PC-3 (cell line): ENCODE data around the gene NEU4. TPM values are rescaled to one million over a fixed set of nuclear protein-coding genes. Genes with fewer than 3 reads are reported as not detected.

Experiments
- ATAC-seq: fragments of 200-7000 bp; cut with Tn5 transposase; 2 replicates; pipeline ENCODE4 v1.9.1; 2020; ENCODE audit warnings: mild to moderate bottlenecking, moderate library complexity
- BruUV-seq: library from RNA; stranded (reverse); fragments of 400-500 nt; replicated peaks from 2 replicates; lab custom pipeline; 2021; lab: Mats Ljungman, UMichigan
- CTCF ChIA-PET: fragments of 300-600 bp; sonication (Branson Sonifier 250); formaldehyde crosslinking; loops from one replicate; lab custom pipeline; 2022; ENCODE audit warnings: antibody characterized with exemption; lab: Charles Lee
- POLR2A ChIA-PET: fragments of 300-600 bp; sonication (Branson Sonifier 250); formaldehyde crosslinking; loops from one replicate; lab custom pipeline; 2022; ENCODE audit warnings: antibody characterized with exemption; ENCODE audit not compliant: unreplicated experiment; lab: Charles Lee
- DNase-seq: peaks from one replicate; pipeline ENCODE4 v3.0.0-alpha.2; 2015
- H2AFZ ChIP-seq: fragments of 300-600 bp; sonication (generic); 2 replicates; pipeline ENCODE4 v1.6.0; 2016; ENCODE audit warnings: antibody characterized with exemption, low read length
- H3F3A ChIP-seq: fragments of 300-600 bp; sonication (generic); one replicate; pipeline ENCODE4 v1.6.0; 2017; ENCODE audit warnings: antibody characterized with exemption, low read length, control low read depth, mild to moderate bottlenecking; ENCODE audit not compliant: unreplicated experiment
- H3K27ac ChIP-seq: fragments of 300-600 bp; sonication (generic); 2 replicates; pipeline ENCODE4 v1.5.1; 2016; ENCODE audit warnings: mild to moderate bottlenecking, low read length
- H3K27me3 ChIP-seq: fragments of 300-600 bp; sonication (generic); 2 replicates; pipeline ENCODE4 v1.6.1; 2016; ENCODE audit warnings: low read length, mixed read lengths
- H3K36me3 ChIP-seq: fragments of 300-600 bp; sonication (generic); 2 replicates; pipeline ENCODE4 v1.6.1; 2016; ENCODE audit warnings: low read depth, mixed run types, low read length, mixed read lengths
- H3K4me1 ChIP-seq: fragments of 300-600 bp; sonication (generic); 2 replicates; pipeline ENCODE4 v1.5.1; 2016; ENCODE audit warnings: low read length; ENCODE audit not compliant: insufficient read depth
- H3K4me2 ChIP-seq: fragments of 300-600 bp; sonication (generic); 2 replicates; pipeline ENCODE4 v1.6.0; 2016; ENCODE audit warnings: low read length
- H3K4me3 ChIP-seq: fragments of 300-600 bp; sonication (generic); 2 replicates; pipeline ENCODE4 v1.5.1; 2016; ENCODE audit warnings: mild to moderate bottlenecking, low read length, mixed read lengths
- H3K79me2 ChIP-seq: fragments of 300-600 bp; sonication (generic); 2 replicates; pipeline ENCODE4 v1.6.1; 2017; ENCODE audit warnings: low read length, mixed read lengths
- H3K9ac ChIP-seq: fragments of 300-600 bp; sonication (generic); 2 replicates; pipeline ENCODE4 v1.6.0; 2016; ENCODE audit warnings: mild to moderate bottlenecking, low read length
- H3K9me2 ChIP-seq: fragments of 300-600 bp; sonication (generic); replicated peaks from 2 replicates; pipeline ENCODE4 v1.6.1; 2016; ENCODE audit warnings: mixed run types, low read length, mixed read lengths
- H3K9me3 ChIP-seq: fragments of 300-600 bp; sonication (generic); 2 replicates; pipeline ENCODE4 v1.6.1; 2016; ENCODE audit warnings: low read length, mixed read lengths
- H4K20me1 ChIP-seq: fragments of 300-600 bp; sonication (generic); 2 replicates; pipeline ENCODE4 v1.6.1; 2016; ENCODE audit warnings: low read length, mixed read lengths
- EZH2 ChIP-seq: fragments of 300-600 bp; sonication (generic); IDR thresholded peaks from one replicate; pipeline ENCODE4 v1.6.1; 2017; ENCODE audit warnings: antibody characterized with exemption, mild to moderate bottlenecking, low read length; ENCODE audit not compliant: unreplicated experiment
- EZH2phosphoT487 ChIP-seq: fragments of 300-600 bp; sonication (generic); IDR thresholded peaks from 2 replicates; pipeline ENCODE4 v1.6.1; 2018; ENCODE audit warnings: mild to moderate bottlenecking, antibody characterized with exemption, low read length, borderline replicate concordance
- intact Hi-C: fragments of 100-400 bp; cut with micrococcal nuclease; formaldehyde crosslinking; loops from 2 replicates; pipeline ENCODE4 v1.9.0; 2023
- total RNA-seq: library from RNA; depleted of rRNA; stranded (reverse); fragments of >200 nt; gene quantifications from 2 replicates; pipeline ENCODE4 v1.2.3, GENCODE V29; 2014
- TF ChIP-seq, protein P1 (sequence below): fragments of 300-600 bp; sonication (generic); conservative IDR thresholded peaks from 2 replicates; pipeline ENCODE4 v1.5.1; 2017; ENCODE audit warnings: antibody characterized with exemption, low read depth, mild to moderate bottlenecking, low read length

NEU4 gene
- total RNA-seq, 1 experiment from 2014 or later: not detected

DNA sequence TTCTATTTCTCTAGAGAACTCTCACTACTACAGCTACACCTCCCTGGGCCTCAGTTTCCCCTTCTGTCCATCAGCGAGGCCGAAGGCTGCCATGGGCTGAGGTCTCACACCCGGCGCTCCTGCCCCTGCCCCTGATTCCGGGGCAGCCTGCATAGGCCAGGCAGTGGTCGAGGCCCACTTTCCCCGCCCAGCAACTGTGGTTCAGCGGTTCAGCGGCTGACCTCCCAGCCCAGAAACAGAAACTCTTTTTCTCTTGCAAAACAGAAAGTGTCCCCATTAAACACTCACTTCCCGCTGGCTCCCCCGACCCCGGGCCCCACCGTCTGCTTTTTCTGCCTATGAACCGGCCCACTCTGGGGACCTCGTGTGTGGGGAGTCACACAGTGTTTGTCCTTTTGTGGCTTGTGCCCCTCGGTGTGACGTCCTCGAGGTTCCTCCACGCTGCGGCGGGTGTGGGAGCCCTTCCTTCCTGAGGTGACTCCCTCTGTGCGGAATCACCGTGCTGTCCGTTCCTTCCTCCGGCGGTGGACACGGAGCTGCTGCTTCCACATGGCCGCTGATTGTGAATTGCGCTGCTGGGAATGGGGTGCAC lies 33.7 kb downstream of the NEU4 start:
- H3K27me3 ChIP-seq: no peaks in the 10 kb centered on the region
- TF ChIP-seq EZH2: no peak
- TF ChIP-seq, protein P1, sequence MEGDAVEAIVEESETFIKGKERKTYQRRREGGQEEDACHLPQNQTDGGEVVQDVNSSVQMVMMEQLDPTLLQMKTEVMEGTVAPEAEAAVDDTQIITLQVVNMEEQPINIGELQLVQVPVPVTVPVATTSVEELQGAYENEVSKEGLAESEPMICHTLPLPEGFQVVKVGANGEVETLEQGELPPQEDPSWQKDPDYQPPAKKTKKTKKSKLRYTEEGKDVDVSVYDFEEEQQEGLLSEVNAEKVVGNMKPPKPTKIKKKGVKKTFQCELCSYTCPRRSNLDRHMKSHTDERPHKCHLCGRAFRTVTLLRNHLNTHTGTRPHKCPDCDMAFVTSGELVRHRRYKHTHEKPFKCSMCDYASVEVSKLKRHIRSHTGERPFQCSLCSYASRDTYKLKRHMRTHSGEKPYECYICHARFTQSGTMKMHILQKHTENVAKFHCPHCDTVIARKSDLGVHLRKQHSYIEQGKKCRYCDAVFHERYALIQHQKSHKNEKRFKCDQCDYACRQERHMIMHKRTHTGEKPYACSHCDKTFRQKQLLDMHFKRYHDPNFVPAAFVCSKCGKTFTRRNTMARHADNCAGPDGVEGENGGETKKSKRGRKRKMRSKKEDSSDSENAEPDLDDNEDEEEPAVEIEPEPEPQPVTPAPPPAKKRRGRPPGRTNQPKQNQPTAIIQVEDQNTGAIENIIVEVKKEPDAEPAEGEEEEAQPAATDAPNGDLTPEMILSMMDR: no peak
- no peak for TF ChIP-seq EZH2phosphoT487
- no peaks in the 10 kb centered on the region for H3F3A ChIP-seq
- no peaks in the 10 kb centered on the region for H3K79me2 ChIP-seq
- H2AFZ ChIP-seq: no peak overlapping the region
- ChIA-PET CTCF (no interaction called here), POLR2A (no interaction called here)
- H3K36me3 ChIP-seq: no peaks in the 10 kb centered on the region
- no peaks in the 10 kb centered on the region for H3K9me2 ChIP-seq
- no peaks in the 10 kb centered on the region for H4K20me1 ChIP-seq
- no peak overlapping the region for H3K4me2 ChIP-seq
- H3K9ac ChIP-seq: no peak overlapping the region
- BruUV-seq: no TSS peak
- no peaks in the 10 kb centered on the region for H3K9me3 ChIP-seq
- H3K27ac ChIP-seq: no peak overlapping the region
- ATAC-seq (no peak), DNase-seq (no peak)
- H3K4me3 ChIP-seq: no peak overlapping the region
- intact Hi-C loops: no loop called here
- H3K4me1 ChIP-seq: no peaks in the 10 kb centered on the region

DNA sequence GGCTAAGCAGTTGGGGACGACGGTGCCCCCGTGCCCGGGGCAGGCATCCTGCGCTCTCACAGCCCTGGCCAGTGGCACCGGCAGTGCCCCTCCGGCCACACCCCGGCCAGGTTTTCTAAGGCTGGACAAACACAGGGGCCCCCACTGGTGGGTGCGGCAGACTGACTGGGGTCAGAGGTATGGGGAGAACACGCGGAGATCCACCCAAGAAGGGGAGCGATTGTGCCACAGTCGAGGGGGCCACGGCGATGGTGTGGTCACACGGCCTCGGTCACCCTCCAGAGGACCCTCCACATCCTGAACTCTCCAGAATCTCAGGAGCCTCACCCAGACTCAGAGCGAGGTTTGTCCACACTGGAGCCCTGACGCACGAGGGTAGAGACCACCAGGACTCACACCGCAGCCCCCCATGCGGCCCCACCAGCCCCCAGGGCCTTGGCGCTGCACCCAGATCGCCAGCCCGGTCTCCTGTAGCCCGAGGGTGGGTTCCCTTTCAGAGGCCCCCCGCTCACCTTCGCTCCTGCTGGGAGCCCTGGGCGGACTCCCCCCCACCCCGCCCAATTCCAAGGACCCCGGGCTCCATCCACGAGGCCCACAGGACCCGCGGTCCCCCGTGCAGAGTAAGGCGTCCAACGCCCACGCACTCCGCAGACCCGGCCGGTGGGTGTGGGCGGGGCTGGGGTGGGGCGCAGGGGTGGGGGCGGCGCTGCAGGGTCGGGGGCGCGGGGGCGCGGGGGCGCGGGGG lies 34.5 kb downstream of the NEU4 start:
- DNase-seq: no peak

More for the DNA sequence above, 34.5 kb downstream of the NEU4 start:
- no peak overlapping the region for H3K4me3 ChIP-seq
- H3K27me3 ChIP-seq: no peaks in the 10 kb centered on the region
- H3K36me3 ChIP-seq: no peaks in the 10 kb centered on the region
- ChIA-PET CTCF (no interaction called here), POLR2A (no interaction called here)
- H3F3A ChIP-seq: no peaks in the 10 kb centered on the region
- H3K79me2 ChIP-seq: no peaks in the 10 kb centered on the region
- H3K27ac ChIP-seq: no peak overlapping the region
- no peak overlapping the region for H3K9ac ChIP-seq
- no peaks in the 10 kb centered on the region for H3K4me1 ChIP-seq
- H3K4me2 ChIP-seq: no peak overlapping the region
- intact Hi-C loops: no loop called here
- H3K9me3 ChIP-seq: no peaks in the 10 kb centered on the region
- no peak for ATAC-seq
- H2AFZ ChIP-seq: no peak overlapping the region
- no peaks in the 10 kb centered on the region for H3K9me2 ChIP-seq
- H4K20me1 ChIP-seq: no peaks in the 10 kb centered on the region
- TF ChIP-seq EZH2phosphoT487 (no peak), EZH2 (no peak)
- TF ChIP-seq, protein P1: no peak
- BruUV-seq: no TSS peak
